HepG2 (cell line): ENCODE measurements around the gene F8A1.
"Not testable (repeated sequence)": the region's sequence is repeated elsewhere in the genome, so short reads cannot be mapped to it uniquely, and the experiment has no call there.

ENCODE experiments used
- ATF7 ChIP-seq, 2 experiments: fragments of 450-650 bp in 1 of 2; sonication (generic) in 1 of 2; formaldehyde crosslinking in 1 of 2; IDR thresholded peaks; 2 replicates each; pipeline versions ENCODE4 v1.4.0 to v1.6.1; 2016 to 2020; ENCODE audit warnings: antibody characterized with exemption in 1 of 2, mild to moderate bottlenecking in 1 of 2, missing genetic modification reagents in 1 of 2
- BCL6 ChIP-seq: IDR thresholded peaks from 2 replicates; pipeline ENCODE4 v1.6.1; 2016; ENCODE audit warnings: missing genetic modification reagents, missing compliant biosample characterization
- FOXM1 ChIP-seq: sonication (generic); formaldehyde crosslinking; IDR thresholded peaks from 2 replicates; pipeline ENCODE4 v1.5.0; 2020; ENCODE audit warnings: missing genetic modification reagents
- GZF1 ChIP-seq: sonication (generic); formaldehyde crosslinking; IDR thresholded peaks from 2 replicates; pipeline ENCODE4 v1.5.1; 2020; ENCODE audit warnings: mild to moderate bottlenecking, missing genetic modification reagents
- KLF9 ChIP-seq: IDR thresholded peaks from 2 replicates; pipeline ENCODE4 v1.6.1; 2016; ENCODE audit warnings: low read depth
- NBN ChIP-seq: fragments of 450-650 bp; conservative IDR thresholded peaks from 2 replicates; pipeline ENCODE4 v1.6.1; 2017
- POLR2AphosphoS5 ChIP-seq: IDR thresholded peaks from 2 replicates; pipeline ENCODE4 v1.6.1; 2012; ENCODE audit warnings: low read depth, low read length
- ZFP41 ChIP-seq: sonication (generic); formaldehyde crosslinking; IDR thresholded peaks from 2 replicates; pipeline ENCODE4 v1.4.0; 2020; ENCODE audit warnings: mild to moderate bottlenecking, missing genetic modification reagents, borderline replicate concordance
- ZNF136 ChIP-seq: sonication (generic); formaldehyde crosslinking; IDR thresholded peaks from 2 replicates; pipeline ENCODE4 v1.8.1; 2022; ENCODE audit warnings: low read depth, mild to moderate bottlenecking, moderate library complexity, missing genetic modification reagents
- ZNF501 ChIP-seq: sonication (generic); formaldehyde crosslinking; IDR thresholded peaks from 2 replicates; pipeline ENCODE4 v1.5.1; 2020; ENCODE audit warnings: mild to moderate bottlenecking, moderate library complexity, missing genetic modification reagents
- TF ChIP-seq, protein P1 (sequence below): sonication (generic); formaldehyde crosslinking; IDR thresholded peaks from 2 replicates; pipeline ENCODE4 v1.4.0; 2020; ENCODE audit warnings: missing genetic modification reagents, borderline replicate concordance
- TF ChIP-seq, protein P2 (sequence below): sonication (generic); formaldehyde crosslinking; IDR thresholded peaks from 2 replicates; pipeline ENCODE4 v1.4.0; 2020; ENCODE audit warnings: mild to moderate bottlenecking, missing genetic modification reagents
- TF ChIP-seq, protein P3 (sequence below): sonication (generic); formaldehyde crosslinking; IDR thresholded peaks from 2 replicates; pipeline ENCODE4 v1.4.0; 2020; ENCODE audit warnings: missing genetic modification reagents, low read depth, mild to moderate bottlenecking, borderline replicate concordance

DNA sequence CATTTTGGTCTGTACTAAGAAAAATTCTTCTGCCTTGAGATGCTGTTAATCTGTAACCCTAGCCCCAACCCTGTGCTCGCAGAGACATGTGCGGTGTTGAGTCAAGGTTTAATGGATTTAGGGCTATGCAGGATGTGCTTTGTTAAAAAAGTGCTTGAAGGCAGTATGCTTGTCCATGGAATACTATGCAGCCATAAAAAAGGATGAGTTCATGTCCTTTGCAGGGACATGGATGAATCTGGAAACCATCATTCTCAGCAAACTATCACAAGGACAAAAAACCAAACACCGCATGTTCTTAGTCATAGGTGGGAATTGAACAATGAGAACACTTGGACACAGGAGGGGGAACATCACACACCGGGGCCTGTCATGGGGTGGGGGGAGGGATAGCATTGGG lies 23.9 kb downstream of the F8A1 start:
- not testable (repeated sequence) for TF ChIP-seq ATF7 (IDR thresholded peaks at IDR 0.05); ATF7 (CRISPR knock-in tag; IDR thresholded peaks at IDR 0.05); ZNF136 (CRISPR knock-in tag); FOXM1 (CRISPR knock-in tag); NBN; BCL6 (CRISPR knock-in tag); ZFP41 (CRISPR knock-in tag); GZF1 (CRISPR knock-in tag); ZNF501 (CRISPR knock-in tag); KLF9; POLR2AphosphoS5
- TF ChIP-seq, protein P1, sequence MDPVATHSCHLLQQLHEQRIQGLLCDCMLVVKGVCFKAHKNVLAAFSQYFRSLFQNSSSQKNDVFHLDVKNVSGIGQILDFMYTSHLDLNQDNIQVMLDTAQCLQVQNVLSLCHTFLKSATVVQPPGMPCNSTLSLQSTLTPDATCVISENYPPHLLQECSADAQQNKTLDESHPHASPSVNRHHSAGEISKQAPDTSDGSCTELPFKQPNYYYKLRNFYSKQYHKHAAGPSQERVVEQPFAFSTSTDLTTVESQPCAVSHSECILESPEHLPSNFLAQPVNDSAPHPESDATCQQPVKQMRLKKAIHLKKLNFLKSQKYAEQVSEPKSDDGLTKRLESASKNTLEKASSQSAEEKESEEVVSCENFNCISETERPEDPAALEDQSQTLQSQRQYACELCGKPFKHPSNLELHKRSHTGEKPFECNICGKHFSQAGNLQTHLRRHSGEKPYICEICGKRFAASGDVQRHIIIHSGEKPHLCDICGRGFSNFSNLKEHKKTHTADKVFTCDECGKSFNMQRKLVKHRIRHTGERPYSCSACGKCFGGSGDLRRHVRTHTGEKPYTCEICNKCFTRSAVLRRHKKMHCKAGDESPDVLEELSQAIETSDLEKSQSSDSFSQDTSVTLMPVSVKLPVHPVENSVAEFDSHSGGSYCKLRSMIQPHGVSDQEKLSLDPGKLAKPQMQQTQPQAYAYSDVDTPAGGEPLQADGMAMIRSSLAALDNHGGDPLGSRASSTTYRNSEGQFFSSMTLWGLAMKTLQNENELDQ (CRISPR knock-in tag), result not testable (repeated sequence)
- TF ChIP-seq, protein P2, sequence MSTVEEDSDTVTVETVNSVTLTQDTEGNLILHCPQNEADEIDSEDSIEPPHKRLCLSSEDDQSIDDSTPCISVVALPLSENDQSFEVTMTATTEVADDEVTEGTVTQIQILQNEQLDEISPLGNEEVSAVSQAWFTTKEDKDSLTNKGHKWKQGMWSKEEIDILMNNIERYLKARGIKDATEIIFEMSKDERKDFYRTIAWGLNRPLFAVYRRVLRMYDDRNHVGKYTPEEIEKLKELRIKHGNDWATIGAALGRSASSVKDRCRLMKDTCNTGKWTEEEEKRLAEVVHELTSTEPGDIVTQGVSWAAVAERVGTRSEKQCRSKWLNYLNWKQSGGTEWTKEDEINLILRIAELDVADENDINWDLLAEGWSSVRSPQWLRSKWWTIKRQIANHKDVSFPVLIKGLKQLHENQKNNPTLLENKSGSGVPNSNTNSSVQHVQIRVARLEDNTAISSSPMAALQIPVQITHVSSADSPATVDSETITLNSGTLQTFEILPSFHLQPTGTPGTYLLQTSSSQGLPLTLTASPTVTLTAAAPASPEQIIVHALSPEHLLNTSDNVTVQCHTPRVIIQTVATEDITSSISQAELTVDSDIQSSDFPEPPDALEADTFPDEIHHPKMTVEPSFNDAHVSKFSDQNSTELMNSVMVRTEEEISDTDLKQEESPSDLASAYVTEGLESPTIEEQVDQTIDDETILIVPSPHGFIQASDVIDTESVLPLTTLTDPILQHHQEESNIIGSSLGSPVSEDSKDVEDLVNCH, result not testable (repeated sequence)
- TF ChIP-seq, protein P3, sequence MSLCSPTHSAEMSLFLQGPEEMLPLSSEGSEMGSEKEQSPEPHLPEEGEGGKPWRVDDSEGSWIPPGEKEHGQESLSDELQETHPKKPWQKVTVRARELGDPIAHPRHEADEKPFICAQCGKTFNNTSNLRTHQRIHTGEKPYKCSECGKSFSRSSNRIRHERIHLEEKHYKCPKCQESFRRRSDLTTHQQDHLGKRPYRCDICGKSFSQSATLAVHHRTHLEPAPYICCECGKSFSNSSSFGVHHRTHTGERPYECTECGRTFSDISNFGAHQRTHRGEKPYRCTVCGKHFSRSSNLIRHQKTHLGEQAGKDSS (CRISPR knock-in tag), result not testable (repeated sequence)
